ENCODE results near the gene ERCC1.
A peak's percentile ranks its signal among the peaks of the same experiment; 100 is the strongest.

ERCC1 gene

GRCh38 chr19:45423589-45424190, at the start of gene ERCC1:
ERCC1 (minus strand) TSS chr19:45423917; CDS start chr19:45423374, 543 bp downstream.
- peak; percentile 47 to 60 for DNase-seq (ENCODE audit: low read depth in 1 of 2, low spot score in 1 of 2)

DNA sequence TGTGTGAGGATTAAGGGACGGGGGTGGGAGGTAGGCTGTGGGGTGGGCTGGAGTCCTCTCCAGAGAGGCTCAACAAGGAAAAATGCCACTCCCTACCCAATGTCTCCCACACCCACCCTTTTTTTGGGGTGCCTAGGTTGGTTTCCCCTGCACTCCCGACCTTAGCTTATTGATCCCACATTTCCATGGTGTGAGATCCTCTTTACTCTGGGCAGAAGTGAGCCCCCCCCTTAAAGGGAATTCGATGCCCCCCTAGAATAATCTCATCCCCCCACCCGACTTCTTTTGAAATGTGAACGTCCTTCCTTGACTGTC, 49.6 kb upstream of the ERCC1 start:
- DNase-seq (ENCODE audit: low read depth in 1 of 2, low spot score in 1 of 2) = no peak

DNA sequence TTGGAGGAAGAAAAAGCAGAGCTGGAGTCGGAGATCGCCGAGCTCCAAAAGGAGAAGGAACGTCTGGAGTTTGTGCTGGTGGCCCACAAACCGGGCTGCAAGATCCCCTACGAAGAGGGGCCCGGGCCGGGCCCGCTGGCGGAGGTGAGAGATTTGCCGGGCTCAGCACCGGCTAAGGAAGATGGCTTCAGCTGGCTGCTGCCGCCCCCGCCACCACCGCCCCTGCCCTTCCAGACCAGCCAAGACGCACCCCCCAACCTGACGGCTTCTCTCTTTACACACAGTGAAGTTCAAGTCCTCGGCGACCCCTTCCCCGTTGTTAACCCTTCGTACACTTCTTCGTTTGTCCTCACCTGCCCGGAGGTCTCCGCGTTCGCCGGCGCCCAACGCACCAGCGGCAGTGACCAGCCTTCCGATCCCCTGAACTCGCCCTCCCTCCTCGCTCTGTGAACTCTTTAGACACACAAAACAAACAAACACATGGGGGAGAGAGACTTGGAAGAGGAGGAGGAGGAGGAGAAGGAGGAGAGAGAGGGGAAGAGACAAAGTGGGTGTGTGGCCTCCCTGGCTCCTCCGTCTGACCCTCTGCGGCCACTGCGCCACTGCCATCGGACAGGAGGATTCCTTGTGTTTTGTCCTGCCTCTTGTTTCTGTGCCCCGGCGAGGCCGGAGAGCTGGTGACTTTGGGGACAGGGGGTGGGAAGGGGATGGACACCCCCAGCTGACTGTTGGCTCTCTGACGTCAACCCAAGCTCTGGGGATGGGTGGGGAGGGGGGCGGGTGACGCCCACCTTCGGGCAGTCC, 49.0 kb upstream of the ERCC1 start:
- DNase-seq (ENCODE audit: low read depth in 1 of 2, low spot score in 1 of 2) = peak in 1 of 2 donors; percentile 18

DNA sequence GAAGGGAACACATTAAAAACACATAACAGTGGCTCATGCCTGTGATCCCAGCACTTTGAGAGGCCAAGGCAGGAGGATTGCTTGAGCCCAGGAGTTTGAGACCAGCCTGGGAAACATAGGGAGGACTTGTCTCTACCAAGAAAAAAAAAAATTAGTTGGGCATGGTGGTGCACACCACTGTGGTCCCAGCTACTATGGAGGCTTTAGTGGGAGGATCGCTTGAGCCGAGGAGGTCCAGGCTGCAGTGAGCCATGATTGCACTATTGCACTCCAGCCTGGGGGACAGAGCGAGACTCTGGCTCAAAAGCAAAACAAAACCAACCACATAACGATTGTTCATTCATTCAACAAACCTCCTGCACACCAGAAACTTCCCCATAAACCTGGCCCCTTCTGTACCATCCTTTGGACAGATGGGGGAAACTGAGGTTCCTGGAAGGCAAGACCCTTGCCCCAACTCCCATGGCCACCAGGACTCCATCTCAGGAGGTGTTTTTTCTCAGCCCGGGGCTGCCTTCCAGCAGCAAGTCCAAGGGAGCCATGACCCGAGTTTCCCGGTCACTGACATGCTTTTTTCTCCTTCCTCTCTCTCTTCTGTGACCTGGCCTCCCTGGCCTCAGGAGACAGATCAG, 48.3 kb upstream of the ERCC1 start:
- no peak for DNase-seq (ENCODE audit: low read depth in 1 of 2, low spot score in 1 of 2)

- no peak for DNase-seq (ENCODE audit: low read depth in 1 of 2, low spot score in 1 of 2)
These were observed 47.6 kb upstream of the ERCC1 start for GRCh38 chr19:45471111-45471930.

- peak in 1 of 2 donors; percentile 19 for DNase-seq (ENCODE audit: low read depth in 1 of 2, low spot score in 1 of 2)
These were observed 47.0 kb upstream of the ERCC1 start for GRCh38 chr19:45470762-45471081.

DNA sequence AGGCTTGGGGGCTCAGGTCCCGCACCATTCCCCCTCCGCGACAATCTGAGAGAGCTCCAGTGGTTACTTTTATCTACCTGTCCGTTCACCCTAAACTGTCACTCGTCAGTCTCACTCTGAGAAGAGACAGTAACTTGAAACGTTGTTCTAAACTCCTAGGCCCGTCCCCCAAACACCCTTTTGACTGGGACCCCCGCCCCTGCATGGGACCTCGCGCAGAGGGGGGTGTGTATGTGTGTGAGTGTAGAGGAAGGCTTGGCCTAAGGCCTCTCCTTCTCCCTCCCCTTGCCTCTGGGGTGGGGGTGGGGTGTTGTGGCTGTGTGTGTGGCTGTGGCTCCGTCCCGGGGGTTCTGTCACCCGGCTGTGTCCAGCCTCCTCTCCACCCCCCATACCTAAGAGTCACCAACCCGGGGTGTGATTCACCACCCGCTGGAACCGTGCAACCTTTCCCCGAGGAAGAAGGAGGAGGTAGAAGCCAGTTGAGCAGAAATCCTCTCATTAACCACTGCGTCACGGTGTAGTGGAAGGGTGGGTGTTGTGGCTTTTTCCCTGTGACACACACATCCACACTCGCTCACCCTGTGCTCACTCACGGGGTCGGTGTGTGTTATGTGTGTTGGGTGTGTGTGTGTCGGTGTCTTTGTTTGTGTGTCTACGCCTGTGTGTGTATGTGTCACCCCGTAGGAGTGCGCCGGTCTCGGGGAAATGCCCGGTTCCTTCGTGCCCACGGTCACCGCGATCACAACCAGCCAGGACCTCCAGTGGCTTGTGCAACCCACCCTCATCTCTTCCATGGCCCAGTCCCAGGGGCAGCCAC, 46.4 kb upstream of the ERCC1 start:
- peak in 1 of 2 donors; percentile 34 for DNase-seq (ENCODE audit: low read depth in 1 of 2, low spot score in 1 of 2)

GRCh38 chr19:45469132-45469944, 45.6 kb upstream of the ERCC1 start:
- DNase-seq (ENCODE audit: low read depth in 1 of 2, low spot score in 1 of 2) = peak; percentile 85 to 89

GRCh38 chr19:45468803-45469131, 45.0 kb upstream of the ERCC1 start:
- no peak for DNase-seq (ENCODE audit: low read depth in 1 of 2, low spot score in 1 of 2)

DNA sequence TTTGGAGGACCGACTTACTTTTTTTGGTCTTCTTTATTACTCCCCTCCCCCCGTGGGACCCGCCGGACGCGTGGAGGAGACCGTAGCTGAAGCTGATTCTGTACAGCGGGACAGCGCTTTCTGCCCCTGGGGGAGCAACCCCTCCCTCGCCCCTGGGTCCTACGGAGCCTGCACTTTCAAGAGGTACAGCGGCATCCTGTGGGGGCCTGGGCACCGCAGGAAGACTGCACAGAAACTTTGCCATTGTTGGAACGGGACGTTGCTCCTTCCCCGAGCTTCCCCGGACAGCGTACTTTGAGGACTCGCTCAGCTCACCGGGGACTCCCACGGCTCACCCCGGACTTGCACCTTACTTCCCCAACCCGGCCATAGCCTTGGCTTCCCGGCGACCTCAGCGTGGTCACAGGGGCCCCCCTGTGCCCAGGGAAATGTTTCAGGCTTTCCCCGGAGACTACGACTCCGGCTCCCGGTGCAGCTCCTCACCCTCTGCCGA, 44.5 kb upstream of the ERCC1 start:
- peak in 1 of 2 donors; percentile 43 for DNase-seq (ENCODE audit: low read depth in 1 of 2, low spot score in 1 of 2)

DNA sequence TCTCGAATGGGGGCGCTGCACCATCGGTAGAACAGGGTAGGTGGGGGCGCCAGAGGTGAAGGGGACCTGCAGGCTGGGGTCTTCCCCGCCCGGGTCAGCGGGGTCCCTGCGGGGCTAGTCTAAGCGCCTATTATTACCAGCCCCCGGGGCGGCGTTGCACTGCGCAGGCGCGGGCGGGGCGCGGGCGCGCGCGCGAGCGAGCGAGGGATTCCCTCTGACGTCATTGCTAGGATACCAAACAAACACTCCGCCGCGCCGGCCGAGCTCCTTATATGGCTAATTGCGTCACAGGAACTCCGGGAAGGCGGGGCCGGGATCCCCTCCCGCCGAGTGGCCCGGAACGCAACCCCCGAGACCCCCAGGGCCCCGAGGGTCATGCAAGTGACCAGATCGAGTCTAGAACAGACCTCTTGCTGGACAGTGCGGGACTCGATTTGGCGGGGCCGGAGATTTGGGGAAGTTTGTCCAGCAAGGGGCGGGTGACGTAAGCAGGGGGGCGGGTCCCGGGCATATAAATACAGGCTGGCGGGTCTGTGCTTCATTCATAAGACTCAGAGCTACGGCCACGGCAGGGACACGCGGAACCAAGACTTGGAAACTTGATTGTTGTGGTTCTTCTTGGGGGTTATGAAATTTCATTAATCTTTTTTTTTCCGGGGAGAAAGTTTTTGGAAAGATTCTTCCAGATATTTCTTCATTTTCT, 43.9 kb upstream of the ERCC1 start, which contains the start of gene FOSB:
FOSB (plus strand) TSS at position 541 of the 703 bp plus-strand sequence. CDS start 591 bp downstream, outside the sequence.
- peak; percentile 81 to 92 for DNase-seq (ENCODE audit: low read depth in 1 of 2, low spot score in 1 of 2)

DNA sequence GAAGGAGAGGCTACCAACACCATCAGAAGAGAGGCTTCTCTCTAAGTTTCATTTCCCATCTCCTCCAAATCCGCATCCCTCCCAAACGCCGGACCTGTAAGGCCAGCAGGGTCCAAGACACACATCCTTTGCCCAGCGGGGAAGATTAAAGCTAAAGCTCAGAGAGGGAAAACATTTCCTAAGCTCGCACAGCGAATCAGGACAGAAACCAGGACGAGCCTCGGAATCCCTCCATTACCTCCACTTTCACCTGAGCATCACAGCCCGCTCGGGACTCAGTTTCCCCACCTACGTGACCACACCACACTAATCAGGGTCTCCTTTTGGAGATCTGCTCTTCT, 43.4 kb upstream of the ERCC1 start:
- no peak for DNase-seq (ENCODE audit: low read depth in 1 of 2, low spot score in 1 of 2)

- no peak for DNase-seq (ENCODE audit: low read depth in 1 of 2, low spot score in 1 of 2)
These were observed 41.2 kb upstream of the ERCC1 start for GRCh38 chr19:45464852-45465441.

GRCh38 chr19:45464274-45464673, 40.6 kb upstream of the ERCC1 start:
- no peak for DNase-seq (ENCODE audit: low read depth in 1 of 2, low spot score in 1 of 2)

DNA sequence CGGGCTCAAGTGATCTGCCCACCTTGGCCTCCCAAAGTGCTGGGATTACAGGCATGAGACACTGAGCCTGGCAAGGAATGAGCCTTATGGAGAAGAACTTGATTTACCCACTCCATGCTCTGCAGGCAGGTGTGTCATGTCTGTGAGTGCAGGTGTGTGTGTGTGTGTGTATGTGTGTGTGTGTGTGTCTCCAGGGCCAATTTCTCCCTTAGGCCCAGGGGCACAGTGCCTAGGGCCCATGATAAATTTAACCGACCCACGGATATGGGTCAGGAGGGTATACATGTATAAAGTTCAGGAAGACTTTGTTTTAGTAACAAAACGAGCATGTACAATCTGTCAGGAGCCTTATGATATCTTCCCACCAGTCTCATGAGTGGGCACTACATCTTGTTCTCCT, 39.5 kb upstream of the ERCC1 start:
- no peak for DNase-seq (ENCODE audit: low read depth in 1 of 2, low spot score in 1 of 2)

- DNase-seq (ENCODE audit: low read depth in 1 of 2, low spot score in 1 of 2) = no peak
These were observed 38.5 kb upstream of the ERCC1 start for GRCh38 chr19:45462174-45462573.

GRCh38 chr19:45460807-45461347, 37.2 kb upstream of the ERCC1 start:
- DNase-seq (ENCODE audit: low read depth in 1 of 2, low spot score in 1 of 2) = no peak

- DNase-seq (ENCODE audit: low read depth in 1 of 2, low spot score in 1 of 2) = no peak
These were observed 34.1 kb upstream of the ERCC1 start for GRCh38 chr19:45457776-45458175.

GRCh38 chr19:45456500-45456815, 32.7 kb upstream of the ERCC1 start:
- no peak for DNase-seq (ENCODE audit: low read depth in 1 of 2, low spot score in 1 of 2)

Data from stimulated activated CD4-positive, alpha-beta T cell treated with anti-CD3 and anti-CD28 coated beads, Interleukin-15, amount 100 ng/mL, for 1 hour (primary cell).